ENCODE results near the gene ITM2C.

Gene ITM2C

GRCh38 chr2:230873661-230874401 is 9.1 kb downstream of the ITM2C start:
- H2BK120ac ChIP-seq (ENCODE audit: insufficient read depth, low read length, poor library complexity), result no peak overlapping the region
- no peak for DNase-seq
- peaks cover 33% of the 10 kb centered on the region for H3K79me1 ChIP-seq (ENCODE audit: low read length)
- no peaks in the 10 kb centered on the region for H3K27me3 ChIP-seq (ENCODE audit: insufficient read depth, low read length)
- peak overlapping the region; percentile 12 for H3K4ac ChIP-seq (ENCODE audit: low read depth, low read length)
- H3K14ac ChIP-seq (ENCODE audit: low read length), result no peak overlapping the region
- no peak overlapping the region for H3K9ac ChIP-seq (ENCODE audit: low read length)
- no peak overlapping the region for H2BK5ac ChIP-seq (ENCODE audit: low read depth, low read length, poor library complexity)
- no peak overlapping the region for H2AK5ac ChIP-seq (ENCODE audit: low read length)
- H4K8ac ChIP-seq (ENCODE audit: low read depth, low read length), result no peak overlapping the region
- H4K12ac ChIP-seq (ENCODE audit: low read depth, low read length), result no peak overlapping the region
- H3K18ac ChIP-seq (ENCODE audit: low read length), result peak overlapping the region; percentile 2
- H2BK12ac ChIP-seq (ENCODE audit: low read length), result no peak overlapping the region
- H3K36me3 ChIP-seq (ENCODE audit: control insufficient read depth in 1 of 2, insufficient read depth in 2 of 2, low read length in 2 of 2), result peaks cover 57 to 62% of the 10 kb centered on the region in 2 experiments
- H3K4me1 ChIP-seq (ENCODE audit: control insufficient read depth in 1 of 2, insufficient read depth in 2 of 2, low read length in 2 of 2), result peaks cover 40 to 41% of the 10 kb centered on the region in 2 experiments
- peaks cover 2% of the 10 kb centered on the region for H3K9me3 ChIP-seq (ENCODE audit: insufficient read depth, low read depth, low read length)
- no CpG with 5 or more reads among the region's 13 CpGs for WGBS (ENCODE audit: extremely low coverage, insufficient coverage, insufficient read length)
- H3K23ac ChIP-seq (ENCODE audit: low read length), result no peak overlapping the region
- no peak overlapping the region for H3K27ac ChIP-seq (ENCODE audit: low read depth, low read length)
- peaks cover 12% of the 10 kb centered on the region for H3K79me2 ChIP-seq (ENCODE audit: control insufficient read depth, insufficient read depth, low read length, poor library complexity)
- no peak overlapping the region for H2AFZ ChIP-seq (ENCODE audit: insufficient read depth, low read length, poor library complexity)
- no peak overlapping the region for H3K4me2 ChIP-seq (ENCODE audit: low read length)
- no peak overlapping the region for H4K91ac ChIP-seq (ENCODE audit: low read depth, low read length)
- no peak overlapping the region for H3K4me3 ChIP-seq (ENCODE audit: low read depth, low read length)

DNA sequence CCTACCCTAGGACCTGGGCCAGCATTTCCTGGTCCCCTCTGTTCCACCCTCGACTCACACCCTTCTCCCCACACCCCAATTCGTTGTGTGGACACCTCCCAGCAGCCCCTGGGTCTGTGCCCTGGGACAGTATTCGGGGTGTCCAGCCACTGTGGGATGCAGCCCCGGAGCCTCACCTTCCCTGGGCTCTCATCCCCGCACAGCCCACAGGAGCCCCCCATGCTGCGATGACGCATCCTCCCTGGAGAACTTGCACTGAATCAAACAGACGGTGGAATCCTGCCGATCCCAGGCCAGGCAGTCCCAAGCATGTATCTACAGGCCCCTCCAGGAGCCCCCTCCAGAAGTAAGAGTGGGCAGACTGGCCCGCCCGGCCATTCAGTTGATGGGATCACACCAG is 9.7 kb downstream of the ITM2C start:
- peaks cover 2% of the 10 kb centered on the region for H3K9me3 ChIP-seq (ENCODE audit: insufficient read depth, low read depth, low read length)
- no CpG with 5 or more reads among the region's 11 CpGs for WGBS (ENCODE audit: extremely low coverage, insufficient coverage, insufficient read length)
- H2BK12ac ChIP-seq (ENCODE audit: low read length), result no peak overlapping the region
- peaks cover 7% of the 10 kb centered on the region for H3K79me2 ChIP-seq (ENCODE audit: control insufficient read depth, insufficient read depth, low read length, poor library complexity)
- H3K4me1 ChIP-seq (ENCODE audit: control insufficient read depth in 1 of 2, insufficient read depth in 2 of 2, low read length in 2 of 2), result peaks cover 33 to 35% of the 10 kb centered on the region in 2 experiments
- no peak overlapping the region for H2AK5ac ChIP-seq (ENCODE audit: low read length)
- H3K36me3 ChIP-seq (ENCODE audit: control insufficient read depth in 1 of 2, insufficient read depth in 2 of 2, low read length in 2 of 2), result peaks cover 62% of the 10 kb centered on the region in 2 experiments
- H3K4ac ChIP-seq (ENCODE audit: low read depth, low read length), result no peak overlapping the region
- no peak overlapping the region for H3K9ac ChIP-seq (ENCODE audit: low read length)
- no peak overlapping the region for H4K91ac ChIP-seq (ENCODE audit: low read depth, low read length)
- H2BK5ac ChIP-seq (ENCODE audit: low read depth, low read length, poor library complexity), result no peak overlapping the region
- H4K8ac ChIP-seq (ENCODE audit: low read depth, low read length), result no peak overlapping the region
- no peak for DNase-seq
- H3K27me3 ChIP-seq (ENCODE audit: insufficient read depth, low read length), result no peaks in the 10 kb centered on the region
- peaks cover 26% of the 10 kb centered on the region for H3K79me1 ChIP-seq (ENCODE audit: low read length)
- no peak overlapping the region for H3K27ac ChIP-seq (ENCODE audit: low read depth, low read length)
- no peak overlapping the region for H3K4me2 ChIP-seq (ENCODE audit: low read length)
- H2BK120ac ChIP-seq (ENCODE audit: insufficient read depth, low read length, poor library complexity), result no peak overlapping the region
- no peak overlapping the region for H3K14ac ChIP-seq (ENCODE audit: low read length)
- H3K18ac ChIP-seq (ENCODE audit: low read length), result no peak overlapping the region
- H4K12ac ChIP-seq (ENCODE audit: low read depth, low read length), result no peak overlapping the region
- H3K23ac ChIP-seq (ENCODE audit: low read length), result no peak overlapping the region
- H2AFZ ChIP-seq (ENCODE audit: insufficient read depth, low read length, poor library complexity), result no peak overlapping the region
- H3K4me3 ChIP-seq (ENCODE audit: low read depth, low read length), result no peak overlapping the region

- no peak overlapping the region for H3K4me3 ChIP-seq (ENCODE audit: low read depth, low read length)
- no peak overlapping the region for H2AK5ac ChIP-seq (ENCODE audit: low read length)
- H2BK5ac ChIP-seq (ENCODE audit: low read depth, low read length, poor library complexity), result no peak overlapping the region
- no peak overlapping the region for H4K12ac ChIP-seq (ENCODE audit: low read depth, low read length)
- no peak overlapping the region for H3K27ac ChIP-seq (ENCODE audit: low read depth, low read length)
- H3K27me3 ChIP-seq (ENCODE audit: insufficient read depth, low read length), result no peaks in the 10 kb centered on the region
- H3K9me3 ChIP-seq (ENCODE audit: insufficient read depth, low read depth, low read length), result peaks cover 2% of the 10 kb centered on the region
- WGBS (ENCODE audit: extremely low coverage, insufficient coverage, insufficient read length), result no CpG with 5 or more reads among the region's 10 CpGs
- H3K4me1 ChIP-seq (ENCODE audit: control insufficient read depth in 1 of 2, insufficient read depth in 2 of 2, low read length in 2 of 2), result peaks cover 29 to 31% of the 10 kb centered on the region in 2 experiments
- H3K18ac ChIP-seq (ENCODE audit: low read length), result no peak overlapping the region
- no peak overlapping the region for H3K4me2 ChIP-seq (ENCODE audit: low read length)
- peaks cover 64 to 65% of the 10 kb centered on the region in 2 experiments for H3K36me3 ChIP-seq (ENCODE audit: control insufficient read depth in 1 of 2, insufficient read depth in 2 of 2, low read length in 2 of 2)
- H3K4ac ChIP-seq (ENCODE audit: low read depth, low read length), result no peak overlapping the region
- no peak overlapping the region for H2BK12ac ChIP-seq (ENCODE audit: low read length)
- H4K91ac ChIP-seq (ENCODE audit: low read depth, low read length), result no peak overlapping the region
- H3K14ac ChIP-seq (ENCODE audit: low read length), result no peak overlapping the region
- H2AFZ ChIP-seq (ENCODE audit: insufficient read depth, low read length, poor library complexity), result no peak overlapping the region
- no peak overlapping the region for H3K23ac ChIP-seq (ENCODE audit: low read length)
- DNase-seq, result no peak
- H2BK120ac ChIP-seq (ENCODE audit: insufficient read depth, low read length, poor library complexity), result no peak overlapping the region
- no peak overlapping the region for H4K8ac ChIP-seq (ENCODE audit: low read depth, low read length)
- peaks cover 5% of the 10 kb centered on the region for H3K79me2 ChIP-seq (ENCODE audit: control insufficient read depth, insufficient read depth, low read length, poor library complexity)
- H3K9ac ChIP-seq (ENCODE audit: low read length), result no peak overlapping the region
- H3K79me1 ChIP-seq (ENCODE audit: low read length), result peaks cover 22% of the 10 kb centered on the region
Observed at GRCh38 chr2:230874876-230875275, 10.1 kb downstream of the ITM2C start.

- Histone ChIP-seq H3K14ac (ENCODE audit: low read length) (no peak overlapping the region), H3K79me1 (ENCODE audit: low read length) (peaks cover 15% of the 10 kb centered on the region)
Observed at GRCh38 chr2:230875347-230876315, 10.9 kb downstream of the ITM2C start.

More at GRCh38 chr2:230875347-230876315, 10.9 kb downstream of the ITM2C start:
- no peak overlapping the region for H3K4ac ChIP-seq (ENCODE audit: low read depth, low read length)
- H2AK5ac ChIP-seq (ENCODE audit: low read length), result no peak overlapping the region
- H3K4me3 ChIP-seq (ENCODE audit: low read depth, low read length), result no peak overlapping the region
- no peak overlapping the region for H3K23ac ChIP-seq (ENCODE audit: low read length)
- H2BK5ac ChIP-seq (ENCODE audit: low read depth, low read length, poor library complexity), result no peak overlapping the region
- H2BK120ac ChIP-seq (ENCODE audit: insufficient read depth, low read length, poor library complexity), result no peak overlapping the region
- no peak overlapping the region for H4K91ac ChIP-seq (ENCODE audit: low read depth, low read length)
- peaks cover 22 to 23% of the 10 kb centered on the region in 2 experiments for H3K4me1 ChIP-seq (ENCODE audit: control insufficient read depth in 1 of 2, insufficient read depth in 2 of 2, low read length in 2 of 2)
- no peak for DNase-seq
- H2AFZ ChIP-seq (ENCODE audit: insufficient read depth, low read length, poor library complexity), result no peak overlapping the region
- no peak overlapping the region for H3K27ac ChIP-seq (ENCODE audit: low read depth, low read length)
- H3K4me2 ChIP-seq (ENCODE audit: low read length), result no peak overlapping the region
- H4K12ac ChIP-seq (ENCODE audit: low read depth, low read length), result no peak overlapping the region
- H3K79me2 ChIP-seq (ENCODE audit: control insufficient read depth, insufficient read depth, low read length, poor library complexity), result peaks cover 3% of the 10 kb centered on the region
- peaks cover 64 to 65% of the 10 kb centered on the region in 2 experiments for H3K36me3 ChIP-seq (ENCODE audit: control insufficient read depth in 1 of 2, insufficient read depth in 2 of 2, low read length in 2 of 2)
- no peak overlapping the region for H4K8ac ChIP-seq (ENCODE audit: low read depth, low read length)
- no peak overlapping the region for H3K18ac ChIP-seq (ENCODE audit: low read length)
- no peaks in the 10 kb centered on the region for H3K27me3 ChIP-seq (ENCODE audit: insufficient read depth, low read length)
- H3K9me3 ChIP-seq (ENCODE audit: insufficient read depth, low read depth, low read length), result peaks cover 2% of the 10 kb centered on the region
- H2BK12ac ChIP-seq (ENCODE audit: low read length), result no peak overlapping the region
- no peak overlapping the region for H3K9ac ChIP-seq (ENCODE audit: low read length)
- WGBS (ENCODE audit: extremely low coverage, insufficient coverage, insufficient read length), result no CpG with 5 or more reads among the region's 34 CpGs

All from trophoblast cell (in vitro differentiated cells and primary cell).